Natural killer cell (primary cell): ENCODE results near the gene SEMA5A. TPM values are rescaled to one million over a fixed set of nuclear protein-coding genes. Genes with fewer than 3 reads are reported as not detected.

Source experiments
- ATAC-seq, 3 donors: fragments of 150-1000 bp in 2 of 3; fragments of 200-7000 bp in 1 of 3; cut with Tn5 transposase; 1 replicate in 1 of 3; 2 replicates in 2 of 3; pipeline ENCODE4 v1.10.0; 2021; ENCODE audit warnings: mild to moderate bottlenecking in 2 of 3, moderate library complexity in 2 of 3
- DNase-seq, 2 donors: peaks; one replicate each; pipeline versions ENCODE4 v3.0.0 to v3.0.0-alpha.2; 2013 to 2021; ENCODE audit warnings: mixed read lengths in 1 of 2
- H3K27ac ChIP-seq: one replicate; pipeline ENCODE4 v1.5.1; 2013; ENCODE audit warnings: mild to moderate bottlenecking, low read length
- H3K27me3 ChIP-seq: one replicate; pipeline ENCODE4 v1.6.1; 2013; ENCODE audit warnings: low read length; ENCODE audit not compliant: control insufficient read depth, insufficient read depth
- H3K36me3 ChIP-seq: one replicate; pipeline ENCODE4 v1.6.1; 2013; ENCODE audit warnings: low read length; ENCODE audit not compliant: control insufficient read depth, insufficient read depth
- H3K4me1 ChIP-seq: one replicate; pipeline ENCODE4 v1.6.1; 2013; ENCODE audit warnings: low read length; ENCODE audit not compliant: control insufficient read depth, insufficient read depth
- H3K4me3 ChIP-seq: one replicate; pipeline ENCODE4 v1.5.1; 2013; ENCODE audit warnings: low read length
- H3K9me3 ChIP-seq: one replicate; pipeline ENCODE4 v1.6.1; 2013; ENCODE audit warnings: low read length; ENCODE audit not compliant: control insufficient read depth, insufficient read depth
- H3K27ac Mint-ChIP-seq, 2 donors: one replicate each; pipeline ENCODE4 v1.8.0; 2022; ENCODE audit warnings: mild to moderate bottlenecking in 2 of 2, mixed read lengths in 2 of 2, moderate library complexity in 1 of 2
- H3K27me3 Mint-ChIP-seq, 2 donors: one replicate each; pipeline ENCODE4 v1.8.0; 2022; ENCODE audit warnings: low read depth in 2 of 2, mixed read lengths in 2 of 2
- H3K36me3 Mint-ChIP-seq: one replicate; pipeline ENCODE4 v1.8.0; 2022; ENCODE audit warnings: mixed read lengths
- H3K4me1 Mint-ChIP-seq, 2 donors: one replicate each; pipeline ENCODE4 v1.8.0; 2022; ENCODE audit warnings: mixed read lengths in 2 of 2
- H3K4me3 Mint-ChIP-seq: one replicate; pipeline ENCODE4 v1.8.0; 2022; ENCODE audit warnings: mild to moderate bottlenecking, moderate library complexity, mixed read lengths
- H3K9me3 Mint-ChIP-seq, 2 donors: one replicate each; pipeline ENCODE4 v1.8.0; 2022; ENCODE audit warnings: mixed read lengths in 2 of 2
- WGBS: methylation state at CpG from one replicate; pipeline ENCODE4 v1.1.7; 2013; ENCODE audit warnings: missing lambda C conversion rate; ENCODE audit not compliant: insufficient coverage; 5-methylcytosine and 5-hydroxymethylcytosine counted together
- intact Hi-C: fragments of 100-400 bp; cut with micrococcal nuclease; formaldehyde crosslinking; loops from one replicate; pipeline ENCODE4 v1.14.2; 2022
- total RNA-seq, 4 donors: library from RNA; stranded (reverse); fragments of 120-200 nt in 1 of 4; gene quantifications; one replicate each; pipeline versions ENCODE4 v1.2.3 to v1.2.4, GENCODE V29; 2013 to 2022
- TF ChIP-seq, protein P1 (sequence below): fragments of 200-600 bp; IDR thresholded peaks from one replicate; pipeline ENCODE4 v1.8.0; 2022; ENCODE audit warnings: antibody characterized with exemption

The SEMA5A gene
- total RNA-seq, 3 donors from 2014 or later (not counting 1 experiment from before 2014, with no cell fraction given) = 0.15 TPM; not detected in 2

DNA sequence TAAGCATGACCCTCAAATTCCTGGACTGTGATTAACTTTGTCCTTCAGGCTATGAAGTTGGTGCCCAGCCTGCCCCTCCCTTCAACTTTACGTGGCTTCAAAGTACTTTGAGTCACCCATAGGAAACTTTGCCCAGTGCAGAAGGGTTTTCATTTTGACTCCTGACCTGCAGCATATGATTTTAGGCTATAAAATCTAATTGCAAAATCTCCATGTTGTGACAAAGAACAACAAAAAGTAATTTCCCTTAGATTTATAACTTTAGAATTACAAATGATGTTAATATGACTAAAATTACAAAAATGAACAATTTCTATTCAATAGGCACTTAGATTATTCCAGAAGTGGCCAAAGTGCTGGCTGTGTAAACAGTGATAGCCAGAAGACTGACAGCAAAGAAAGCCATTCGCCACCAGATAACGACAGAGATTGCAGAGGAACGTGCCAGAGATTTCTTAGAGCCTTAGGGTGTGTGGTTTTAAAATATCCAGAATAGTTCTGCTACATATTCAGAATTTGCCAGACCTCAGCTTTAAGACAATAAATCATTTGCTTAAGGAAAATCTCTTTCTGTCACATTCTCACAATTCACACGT lies 197.4 kb downstream of the SEMA5A start:
- Histone ChIP-seq H3K27ac (no peak overlapping the region), H3K27me3 (no peaks in the 10 kb centered on the region), H3K4me1 (no peaks in the 10 kb centered on the region), H3K36me3 (no peaks in the 10 kb centered on the region), H3K4me3 (no peak overlapping the region), H3K9me3 (no peaks in the 10 kb centered on the region)
- Mint-ChIP-seq H3K9me3 (peaks cover 3 to 5% of the 10 kb centered on the region in 2 donors), H3K4me3 (no peak overlapping the region), H3K4me1 (no peaks in the 10 kb centered on the region), H3K27me3 (no peaks in the 10 kb centered on the region), H3K36me3 (no peaks in the 10 kb centered on the region), H3K27ac (no peak overlapping the region)
- no peak for ATAC-seq
- no peak for DNase-seq
- intact Hi-C loops = no loop called here
- TF ChIP-seq, protein P1, sequence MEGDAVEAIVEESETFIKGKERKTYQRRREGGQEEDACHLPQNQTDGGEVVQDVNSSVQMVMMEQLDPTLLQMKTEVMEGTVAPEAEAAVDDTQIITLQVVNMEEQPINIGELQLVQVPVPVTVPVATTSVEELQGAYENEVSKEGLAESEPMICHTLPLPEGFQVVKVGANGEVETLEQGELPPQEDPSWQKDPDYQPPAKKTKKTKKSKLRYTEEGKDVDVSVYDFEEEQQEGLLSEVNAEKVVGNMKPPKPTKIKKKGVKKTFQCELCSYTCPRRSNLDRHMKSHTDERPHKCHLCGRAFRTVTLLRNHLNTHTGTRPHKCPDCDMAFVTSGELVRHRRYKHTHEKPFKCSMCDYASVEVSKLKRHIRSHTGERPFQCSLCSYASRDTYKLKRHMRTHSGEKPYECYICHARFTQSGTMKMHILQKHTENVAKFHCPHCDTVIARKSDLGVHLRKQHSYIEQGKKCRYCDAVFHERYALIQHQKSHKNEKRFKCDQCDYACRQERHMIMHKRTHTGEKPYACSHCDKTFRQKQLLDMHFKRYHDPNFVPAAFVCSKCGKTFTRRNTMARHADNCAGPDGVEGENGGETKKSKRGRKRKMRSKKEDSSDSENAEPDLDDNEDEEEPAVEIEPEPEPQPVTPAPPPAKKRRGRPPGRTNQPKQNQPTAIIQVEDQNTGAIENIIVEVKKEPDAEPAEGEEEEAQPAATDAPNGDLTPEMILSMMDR = no peak
- 15% methylated on average over 5 of the region's 5 CpGs for WGBS

DNA sequence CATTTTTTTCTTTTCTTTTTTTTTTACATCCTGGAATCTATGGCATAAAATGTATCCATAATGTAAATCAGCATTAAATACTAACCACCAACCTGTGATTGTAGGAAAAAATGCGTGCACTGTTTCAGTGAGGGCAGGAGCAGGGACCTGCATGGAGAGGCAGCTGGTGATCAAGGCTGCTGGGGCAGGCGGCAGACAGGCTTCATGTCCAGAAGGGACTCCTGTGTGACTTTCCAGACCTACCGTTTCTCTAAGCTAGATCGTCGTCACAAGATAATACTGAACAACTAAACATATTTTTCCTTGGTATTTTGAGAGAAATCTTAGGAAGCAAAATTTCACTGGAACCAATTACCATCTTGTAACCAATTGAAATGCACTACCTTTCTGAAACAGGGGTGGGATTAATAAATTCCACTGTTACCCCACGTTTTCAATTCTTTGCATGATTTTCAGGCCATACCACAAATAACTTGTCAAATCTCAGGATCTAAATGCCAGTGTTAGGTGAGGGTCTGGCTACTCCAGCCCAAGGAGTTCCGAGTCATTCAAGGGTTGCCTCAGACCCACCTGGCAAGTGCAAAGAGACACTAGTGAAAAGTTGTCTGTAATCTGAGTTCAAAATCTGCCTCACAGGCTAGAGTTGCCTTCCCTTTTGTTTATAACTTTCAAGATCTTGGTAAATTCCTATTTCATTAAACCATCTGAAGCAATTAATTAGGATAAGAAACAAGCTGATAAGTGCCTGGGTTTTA lies 198.2 kb downstream of the SEMA5A start:
- Histone ChIP-seq H3K9me3 (no peaks in the 10 kb centered on the region), H3K27me3 (no peaks in the 10 kb centered on the region), H3K36me3 (no peaks in the 10 kb centered on the region), H3K27ac (no peak overlapping the region), H3K4me3 (no peak overlapping the region), H3K4me1 (no peaks in the 10 kb centered on the region)
- peaks cover under 1 to 3% of the 10 kb centered on the region in 2 donors for H3K9me3 Mint-ChIP-seq
- WGBS = 52% methylated on average over 4 of the region's 7 CpGs
- H3K27me3 Mint-ChIP-seq = no peaks in the 10 kb centered on the region
- no peak overlapping the region for H3K27ac Mint-ChIP-seq
- ATAC-seq (no peak), DNase-seq (no peak)
- intact Hi-C loops = no loop called here
- H3K4me3 Mint-ChIP-seq = no peak overlapping the region
- TF ChIP-seq, protein P1 = no peak
- no peaks in the 10 kb centered on the region for H3K4me1 Mint-ChIP-seq
- no peaks in the 10 kb centered on the region for H3K36me3 Mint-ChIP-seq

DNA sequence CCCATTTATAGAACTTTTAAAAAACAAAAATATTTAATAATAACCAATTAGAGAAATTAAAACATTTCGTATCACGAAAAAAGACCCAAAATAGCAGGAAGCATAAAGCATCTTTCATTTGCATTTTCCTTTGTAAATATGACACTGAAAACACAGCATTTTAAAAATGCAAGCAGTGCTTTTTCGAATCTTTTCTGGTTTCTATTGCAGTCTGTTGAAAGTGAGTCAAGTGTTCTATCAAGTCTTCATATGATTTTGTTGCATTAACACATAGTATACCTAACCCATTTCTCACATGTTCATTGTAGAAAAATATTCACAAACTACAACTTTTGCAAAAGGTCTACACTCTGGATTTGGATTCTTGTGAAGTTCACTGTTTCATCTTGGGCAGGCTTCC lies 198.8 kb downstream of the SEMA5A start:
- Histone ChIP-seq H3K4me1 (no peaks in the 10 kb centered on the region), H3K27me3 (no peaks in the 10 kb centered on the region), H3K36me3 (no peaks in the 10 kb centered on the region), H3K9me3 (no peaks in the 10 kb centered on the region), H3K27ac (no peak overlapping the region), H3K4me3 (no peak overlapping the region)
- Mint-ChIP-seq H3K36me3 (no peaks in the 10 kb centered on the region), H3K27me3 (no peaks in the 10 kb centered on the region), H3K4me1 (no peaks in the 10 kb centered on the region), H3K4me3 (no peak overlapping the region), H3K9me3 (peaks cover 0 to 2% of the 10 kb centered on the region in 2 donors), H3K27ac (no peak overlapping the region)
- ATAC-seq (no peak), DNase-seq (no peak)
- TF ChIP-seq, protein P1 = no peak
- WGBS = 61% methylated on average over 2 of the region's 3 CpGs
- intact Hi-C loops = no loop called here
